MM.1S (cell line): ENCODE measurements around the gene TFPI2.

Source experiments
- DNase-seq: peaks from one replicate; pipeline ENCODE4 v3.0.0-alpha.2; 2015
- H2AFZ ChIP-seq: fragments of 300-600 bp; sonication (generic); 2 replicates; pipeline ENCODE4 v1.6.0; 2016; ENCODE audit warnings: antibody characterized with exemption, low read length
- H3F3A ChIP-seq: fragments of 300-600 bp; sonication (generic); 2 replicates; pipeline ENCODE4 v1.6.1; 2016; ENCODE audit warnings: mild to moderate bottlenecking, antibody characterized with exemption, low read length, moderate library complexity, mixed read lengths; ENCODE audit not compliant: insufficient read depth
- H3K27ac ChIP-seq: fragments of 300-600 bp; sonication (generic); 2 replicates; pipeline ENCODE4 v1.5.1; 2016; ENCODE audit warnings: mild to moderate bottlenecking, low read length
- H3K27me3 ChIP-seq: fragments of 300-600 bp; sonication (generic); replicated peaks from 2 replicates; pipeline ENCODE4 v1.6.0; 2016; ENCODE audit warnings: low read length; ENCODE audit not compliant: insufficient read depth
- H3K36me3 ChIP-seq: fragments of 300-600 bp; sonication (generic); replicated peaks from 2 replicates; pipeline ENCODE4 v1.6.1; 2016; ENCODE audit warnings: mild to moderate bottlenecking, low read length, mixed read lengths; ENCODE audit not compliant: insufficient read depth
- H3K4me1 ChIP-seq: fragments of 300-600 bp; sonication (generic); 2 replicates; pipeline ENCODE4 v1.6.1; 2016; ENCODE audit warnings: low read length, mixed read lengths
- H3K4me2 ChIP-seq: fragments of 300-600 bp; sonication (generic); 2 replicates; pipeline ENCODE4 v1.6.0; 2016; ENCODE audit warnings: low read depth, low read length
- H3K4me3 ChIP-seq: fragments of 300-600 bp; sonication (generic); 2 replicates; pipeline ENCODE4 v1.5.1; 2016; ENCODE audit warnings: low read length, mixed read lengths
- H3K79me2 ChIP-seq: fragments of 300-600 bp; sonication (generic); 2 replicates; pipeline ENCODE4 v1.6.1; 2016; ENCODE audit warnings: mixed run types, low read length, mixed read lengths
- H3K9ac ChIP-seq: fragments of 300-600 bp; sonication (generic); 2 replicates; pipeline ENCODE4 v1.6.1; 2016; ENCODE audit warnings: low read length, mixed read lengths
- H3K9me2 ChIP-seq: fragments of 300-600 bp; sonication (generic); replicated peaks from 2 replicates; pipeline ENCODE4 v1.6.1; 2016; ENCODE audit warnings: mild to moderate bottlenecking, low read length, mixed read lengths; ENCODE audit not compliant: insufficient read depth
- H3K9me3 ChIP-seq: fragments of 300-600 bp; sonication (generic); replicated peaks from 2 replicates; pipeline ENCODE4 v1.6.1; 2016; ENCODE audit warnings: mild to moderate bottlenecking, low read length, mixed read lengths; ENCODE audit not compliant: insufficient read depth
- H4K20me1 ChIP-seq: fragments of 300-600 bp; sonication (generic); 2 replicates; pipeline ENCODE4 v1.6.1; 2016; ENCODE audit warnings: mild to moderate bottlenecking, low read length, moderate library complexity, mixed read lengths; ENCODE audit not compliant: insufficient read depth
- EZH2 ChIP-seq: fragments of 300-600 bp; sonication (generic); optimal IDR thresholded peaks from 2 replicates; pipeline ENCODE3; 2017; ENCODE audit warnings: low read depth, mild to moderate bottlenecking, antibody characterized with exemption, low read length, mixed read lengths
- EZH2phosphoT487 ChIP-seq: fragments of 300-600 bp; sonication (generic); IDR thresholded peaks from 2 replicates; pipeline ENCODE4 v1.6.1; 2018; ENCODE audit warnings: antibody characterized with exemption, low read length
- TF ChIP-seq, protein P1 (sequence below): fragments of 300-600 bp; sonication (generic); IDR thresholded peaks from 2 replicates; pipeline ENCODE4 v1.5.1; 2016; ENCODE audit warnings: antibody characterized with exemption, low read length, mixed read lengths

TFPI2 gene

DNA sequence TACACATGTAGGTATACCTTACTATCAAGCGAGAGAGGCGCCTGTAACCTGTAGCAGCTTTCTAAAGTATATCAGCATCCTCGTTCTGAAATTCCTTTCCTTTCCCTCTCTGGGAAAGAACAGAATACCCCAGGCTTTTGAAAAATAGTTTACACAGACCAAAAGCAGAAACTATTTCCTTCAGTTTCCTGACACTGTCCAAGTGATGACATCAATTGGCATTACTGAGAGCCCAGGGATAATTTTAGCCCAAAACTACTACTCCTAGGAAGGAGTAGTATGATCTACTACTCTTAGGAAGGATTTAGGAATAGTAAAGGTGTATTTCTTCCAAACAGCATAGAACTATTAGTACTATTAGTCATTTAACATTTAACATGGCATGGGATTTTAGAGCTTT lies 37.0 kb upstream of the TFPI2 start:
- no peak overlapping the region for H3K27ac ChIP-seq
- no peak overlapping the region for H3K4me2 ChIP-seq
- no peak overlapping the region for H3K4me3 ChIP-seq
- no peaks in the 10 kb centered on the region for H3K9me2 ChIP-seq
- H3K36me3 ChIP-seq: no peaks in the 10 kb centered on the region
- no peak overlapping the region for H3K9ac ChIP-seq
- no peak for DNase-seq
- no peaks in the 10 kb centered on the region for H3K9me3 ChIP-seq
- H4K20me1 ChIP-seq: no peaks in the 10 kb centered on the region
- H3K4me1 ChIP-seq: no peaks in the 10 kb centered on the region
- TF ChIP-seq, protein P1, sequence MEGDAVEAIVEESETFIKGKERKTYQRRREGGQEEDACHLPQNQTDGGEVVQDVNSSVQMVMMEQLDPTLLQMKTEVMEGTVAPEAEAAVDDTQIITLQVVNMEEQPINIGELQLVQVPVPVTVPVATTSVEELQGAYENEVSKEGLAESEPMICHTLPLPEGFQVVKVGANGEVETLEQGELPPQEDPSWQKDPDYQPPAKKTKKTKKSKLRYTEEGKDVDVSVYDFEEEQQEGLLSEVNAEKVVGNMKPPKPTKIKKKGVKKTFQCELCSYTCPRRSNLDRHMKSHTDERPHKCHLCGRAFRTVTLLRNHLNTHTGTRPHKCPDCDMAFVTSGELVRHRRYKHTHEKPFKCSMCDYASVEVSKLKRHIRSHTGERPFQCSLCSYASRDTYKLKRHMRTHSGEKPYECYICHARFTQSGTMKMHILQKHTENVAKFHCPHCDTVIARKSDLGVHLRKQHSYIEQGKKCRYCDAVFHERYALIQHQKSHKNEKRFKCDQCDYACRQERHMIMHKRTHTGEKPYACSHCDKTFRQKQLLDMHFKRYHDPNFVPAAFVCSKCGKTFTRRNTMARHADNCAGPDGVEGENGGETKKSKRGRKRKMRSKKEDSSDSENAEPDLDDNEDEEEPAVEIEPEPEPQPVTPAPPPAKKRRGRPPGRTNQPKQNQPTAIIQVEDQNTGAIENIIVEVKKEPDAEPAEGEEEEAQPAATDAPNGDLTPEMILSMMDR: no peak
- H2AFZ ChIP-seq: no peak overlapping the region
- no peaks in the 10 kb centered on the region for H3K79me2 ChIP-seq
- no peaks in the 10 kb centered on the region for H3K27me3 ChIP-seq
- H3F3A ChIP-seq: no peaks in the 10 kb centered on the region

DNA sequence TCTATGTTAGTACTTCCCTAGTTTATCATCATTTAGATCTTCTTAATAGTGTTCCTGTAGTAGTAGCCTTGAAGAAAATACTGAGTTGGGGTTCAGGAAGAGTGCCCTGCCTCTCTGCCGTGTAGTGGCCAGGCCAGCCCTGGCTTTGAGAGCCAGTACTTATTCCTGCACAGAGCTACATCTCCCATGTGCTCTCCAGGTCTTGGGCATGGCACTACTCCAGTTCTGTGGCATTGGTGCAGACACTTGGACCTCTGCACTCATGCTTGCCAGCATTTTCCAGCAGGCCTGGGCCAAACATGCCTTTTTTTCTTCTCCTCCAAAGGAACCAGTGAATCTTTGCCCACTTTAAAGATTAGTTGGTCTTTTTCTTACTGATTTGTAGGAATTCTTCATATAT lies 36.2 kb upstream of the TFPI2 start:
- TF ChIP-seq EZH2phosphoT487: no peak
- TF ChIP-seq EZH2: no peak
- TF ChIP-seq, protein P1: no peak
- Histone ChIP-seq H3K9ac (no peak overlapping the region), H3K4me1 (no peaks in the 10 kb centered on the region), H3K4me3 (no peak overlapping the region), H3K36me3 (no peaks in the 10 kb centered on the region), H2AFZ (no peak overlapping the region), H3K9me2 (no peaks in the 10 kb centered on the region), H3F3A (no peaks in the 10 kb centered on the region), H3K79me2 (no peaks in the 10 kb centered on the region), H3K27me3 (no peaks in the 10 kb centered on the region), H4K20me1 (no peaks in the 10 kb centered on the region), H3K4me2 (no peak overlapping the region), H3K27ac (no peak overlapping the region), H3K9me3 (no peaks in the 10 kb centered on the region)
- no peak for DNase-seq

GRCh38 chr7:93923942-93924341 lies 33.4 kb upstream of the TFPI2 start:
- TF ChIP-seq, protein P1: no peak
- TF ChIP-seq EZH2 (no peak), EZH2phosphoT487 (no peak)
- Histone ChIP-seq H3K9me3 (no peaks in the 10 kb centered on the region), H4K20me1 (no peaks in the 10 kb centered on the region), H3F3A (no peaks in the 10 kb centered on the region), H3K9ac (no peak overlapping the region), H3K4me3 (no peak overlapping the region), H3K4me1 (no peaks in the 10 kb centered on the region), H3K36me3 (no peaks in the 10 kb centered on the region), H3K9me2 (no peaks in the 10 kb centered on the region), H2AFZ (no peak overlapping the region), H3K79me2 (no peaks in the 10 kb centered on the region), H3K27me3 (no peaks in the 10 kb centered on the region), H3K27ac (no peak overlapping the region), H3K4me2 (no peak overlapping the region)
- DNase-seq: no peak
